GM12878 (cell line): Measurements from ENCODE around the gene AJUBA. TPM values are rescaled to one million over a fixed set of nuclear protein-coding genes. Genes with fewer than 3 reads are reported as not detected.

Experiments used
- ATAC-seq: fragments of 200-7000 bp; cut with Tn5 transposase; 3 replicates; pipeline ENCODE4 v1.9.1; 2020; ENCODE audit warnings: mild to moderate bottlenecking, moderate library complexity
- BruUV-seq: library from RNA; stranded (reverse); fragments of 400-500 nt; replicated peaks from 2 replicates; lab custom pipeline; 2021; lab: Mats Ljungman, UMichigan
- CTCF ChIA-PET: fragments of 300-600 bp; sonication (Branson Sonifier 250); formaldehyde crosslinking; extraction: SDS; loops from one replicate; lab custom pipeline; 2021; ENCODE audit warnings: inconsistent platforms; lab: Yijun Ruan, JAX
- POLR2A ChIA-PET: fragments of 350-600 bp; formaldehyde crosslinking; extraction: SDS; loops from one replicate; lab custom pipeline; 2021; ENCODE audit warnings: inconsistent platforms; lab: Charles Lee
- RAD21 ChIA-PET: fragments of 300-600 bp; sonication (Branson Sonifier 250); formaldehyde crosslinking; loops from one replicate; lab custom pipeline; 2023; ENCODE audit warnings: antibody characterized with exemption; ENCODE audit not compliant: unreplicated experiment; lab: Charles Lee
- SMC1A ChIA-PET: fragments of 300-600 bp; sonication (Branson Sonifier 250); formaldehyde crosslinking; loops from one replicate; lab custom pipeline; 2023; ENCODE audit not compliant: unreplicated experiment, uncharacterized antibody; lab: Charles Lee
- DNase-seq: peaks from one replicate; pipeline ENCODE4 v3.0.0-alpha.2; 2011; ENCODE audit warnings: low read depth, low spot score
- FAIRE-seq: peaks from 3 replicates; lab custom pipeline; 2011; peaks lifted over from hg19 to GRCh38; lab: Jason Lieb, UNC
- H2AFZ ChIP-seq: 2 replicates; pipeline ENCODE4 v1.6.0; 2011; ENCODE audit warnings: low read depth, low read length, control low read depth; ENCODE audit not compliant: control insufficient read depth
- H3K27ac ChIP-seq: 2 replicates; pipeline ENCODE4 v1.5.1; 2011; ENCODE audit warnings: control low read depth; ENCODE audit not compliant: control insufficient read depth, insufficient read depth
- H3K27me3 ChIP-seq, 2 experiments: replicated peaks in 1 of 2; 2 replicates each; pipeline versions ENCODE4 v1.6.0 to v1.6.1; 2011; ENCODE audit warnings: low read length in 1 of 2; ENCODE audit not compliant: control insufficient read depth in 2 of 2, insufficient read depth in 2 of 2
- H3K36me3 ChIP-seq, 2 experiments: 2 replicates each; pipeline ENCODE4 v1.5.1; 2011; ENCODE audit warnings: low read length in 1 of 2; ENCODE audit not compliant: control insufficient read depth in 2 of 2, insufficient read depth in 2 of 2
- H3K4me1 ChIP-seq: 2 replicates; pipeline ENCODE4 v1.6.1; 2011; ENCODE audit warnings: mild to moderate bottlenecking, low read length, moderate library complexity, mixed read lengths; ENCODE audit not compliant: control insufficient read depth, insufficient read depth
- H3K4me2 ChIP-seq: 2 replicates; pipeline ENCODE4 v1.6.0; 2011; ENCODE audit warnings: control low read depth; ENCODE audit not compliant: control insufficient read depth, insufficient read depth
- H3K4me3 ChIP-seq: fragments of 200-600 bp; sonication (generic); 2 replicates; pipeline ENCODE4 v1.5.1; 2016
- H3K79me2 ChIP-seq: 2 replicates; pipeline ENCODE4 v1.6.0; 2011; ENCODE audit warnings: low read length; ENCODE audit not compliant: control insufficient read depth, insufficient read depth
- H3K9ac ChIP-seq: 2 replicates; pipeline ENCODE4 v1.8.0; 2011; ENCODE audit warnings: low read length, control low read depth, mixed read lengths; ENCODE audit not compliant: control insufficient read depth, insufficient read depth
- H3K9me3 ChIP-seq: replicated peaks from 3 replicates; pipeline ENCODE4 v1.5.1; 2011; ENCODE audit warnings: mild to moderate bottlenecking, low read length; ENCODE audit not compliant: control insufficient read depth, insufficient read depth
- H4K20me1 ChIP-seq: 2 replicates; pipeline ENCODE4 v1.6.0; 2011; ENCODE audit not compliant: control insufficient read depth, insufficient read depth
- BMI1 ChIP-seq: fragments of 450-650 bp; IDR thresholded peaks from 2 replicates; pipeline ENCODE4 v1.6.1; 2016; ENCODE audit warnings: mild to moderate bottlenecking, moderate library complexity, borderline replicate concordance
- CHD1 ChIP-seq: IDR thresholded peaks from 2 replicates; pipeline ENCODE4 v1.6.1; 2012; ENCODE audit warnings: low read depth, low read length, improper control_type of control experiment
- EED ChIP-seq: sonication (generic); IDR thresholded peaks from 2 replicates; pipeline ENCODE4 v1.6.1; 2016; ENCODE audit warnings: antibody characterized with exemption, low read depth
- FOXM1 ChIP-seq: IDR thresholded peaks from 2 replicates; pipeline ENCODE4 v1.6.1; 2012; ENCODE audit warnings: low read depth, mild to moderate bottlenecking, inconsistent platforms, low read length, moderate library complexity
- IRF4 ChIP-seq: IDR thresholded peaks from 2 replicates; pipeline ENCODE4 v1.6.1; 2011; ENCODE audit warnings: low read depth, low read length
- JUND ChIP-seq: IDR thresholded peaks from 2 replicates; pipeline ENCODE4 v1.6.1; 2012; ENCODE audit warnings: low read depth, mild to moderate bottlenecking, low read length, improper control_type of control experiment, moderate library complexity
- MEF2A ChIP-seq: IDR thresholded peaks from 2 replicates; pipeline ENCODE4 v1.6.1; 2011; ENCODE audit warnings: low read depth, mild to moderate bottlenecking, low read length, moderate library complexity; ENCODE audit not compliant: insufficient read depth
- NBN ChIP-seq: fragments of 450-650 bp; IDR thresholded peaks from 2 replicates; pipeline ENCODE4 v1.6.1; 2016
- NFYB ChIP-seq: IDR thresholded peaks from 2 replicates; pipeline ENCODE4 v1.6.1; 2011; ENCODE audit warnings: low read depth, mild to moderate bottlenecking, low read length, improper control_type of control experiment, moderate library complexity; ENCODE audit not compliant: insufficient read depth
- POLR2AphosphoS2 ChIP-seq: IDR thresholded peaks from 2 replicates; pipeline ENCODE4 v1.6.1; 2011; ENCODE audit warnings: low read depth, mild to moderate bottlenecking, low read length, improper control_type of control experiment, moderate library complexity
- RB1 ChIP-seq: fragments of 450-650 bp; formaldehyde crosslinking; IDR thresholded peaks from 2 replicates; pipeline ENCODE4 v1.6.1; 2017; ENCODE audit warnings: mild to moderate bottlenecking, borderline replicate concordance
- RBBP5 ChIP-seq: fragments of 200-600 bp; sonication (generic); conservative IDR thresholded peaks from 2 replicates; pipeline ENCODE4 v1.6.1; 2016
- RUNX3 ChIP-seq: IDR thresholded peaks from 2 replicates; pipeline ENCODE4 v1.6.1; 2012; ENCODE audit warnings: low read length, inconsistent platforms
- SMC3 ChIP-seq: IDR thresholded peaks from 2 replicates; pipeline ENCODE4 v1.6.1; 2011; ENCODE audit warnings: low read length, improper control_type of control experiment, borderline replicate concordance
- SPI1 ChIP-seq: IDR thresholded peaks from 2 replicates; pipeline ENCODE4 v1.6.1; 2011; ENCODE audit warnings: low read depth, mild to moderate bottlenecking, low read length, moderate library complexity, borderline replicate concordance; ENCODE audit not compliant: insufficient read depth
- SRF ChIP-seq, 2 experiments: IDR thresholded peaks; 2 replicates each; pipeline ENCODE4 v1.6.1; 2011; ENCODE audit warnings: low read depth in 2 of 2, low read length in 2 of 2, mild to moderate bottlenecking in 1 of 2, moderate library complexity in 1 of 2
- whole genome bisulfite sequencing: methylation state at CpG from one replicate; pipeline ENCODE4 v1.1.6; 2016; ENCODE audit warnings: low lambda C conversion rate; ENCODE audit not compliant: insufficient replicate concordance, insufficient coverage; ENCODE audit errors: missing lambda C conversion rate; 5-methylcytosine and 5-hydroxymethylcytosine counted together
- in situ Hi-C: fragments of 300-500 bp; cut with MboI; formaldehyde crosslinking; loops from 9 replicates; pipeline ENCODE4 v1.14.3; 2018; ENCODE audit warnings: mixed read lengths
- intact Hi-C: fragments of 100-400 bp; cut with micrococcal nuclease; formaldehyde crosslinking; loops from one replicate; pipeline ENCODE4 v1.14.2; 2022; ENCODE audit not compliant: unreplicated experiment
- polyA plus RNA-seq, 11 experiments: library from polyadenylated mRNA; depleted of rRNA in 4 of 11; unstranded in 6 of 11; stranded (reverse) in 5 of 11; fragments of >200 nt; fragmentation: Nextera tagmentation in 4 of 11; fragmentation: Illumina TruSeq in 1 of 11; extraction: Ambion mirVana in 4 of 11; extraction: Trizol in 1 of 11; gene quantifications; 1 replicate in 1 of 11; 2 replicates in 10 of 11; pipeline versions ENCODE4 v1.2.1 to v1.2.3, GENCODE V29; 2011 to 2016; ENCODE audit warnings: inconsistent platforms in 2 of 11, missing spikeins in 2 of 11, low read depth in 1 of 11
- total RNA-seq, 4 experiments: library from RNA; depleted of rRNA in 3 of 4; stranded (reverse); fragments of >200 nt in 3 of 4; fragmentation: Illumina TruSeq in 1 of 4; extraction: Trizol in 1 of 4; gene quantifications; 2 replicates each; pipeline versions ENCODE4 v1.2.1 to v1.2.3, GENCODE V29; 2013 to 2021
- TF ChIP-seq, protein P1 (sequence below): fragments of 450-650 bp; IDR thresholded peaks from 2 replicates; pipeline ENCODE4 v1.6.1; 2018; ENCODE audit warnings: mild to moderate bottlenecking, low read depth, moderate library complexity; ENCODE audit not compliant: partially characterized antibody

The AJUBA gene
- total and polyA plus RNA-seq, 10 of the 15 experiments (the other 5 are each of a cell fraction or from before 2014, with no cell fraction given) = 0.03 to 18.1 (median 0.36) TPM; not detected in 1

DNA sequence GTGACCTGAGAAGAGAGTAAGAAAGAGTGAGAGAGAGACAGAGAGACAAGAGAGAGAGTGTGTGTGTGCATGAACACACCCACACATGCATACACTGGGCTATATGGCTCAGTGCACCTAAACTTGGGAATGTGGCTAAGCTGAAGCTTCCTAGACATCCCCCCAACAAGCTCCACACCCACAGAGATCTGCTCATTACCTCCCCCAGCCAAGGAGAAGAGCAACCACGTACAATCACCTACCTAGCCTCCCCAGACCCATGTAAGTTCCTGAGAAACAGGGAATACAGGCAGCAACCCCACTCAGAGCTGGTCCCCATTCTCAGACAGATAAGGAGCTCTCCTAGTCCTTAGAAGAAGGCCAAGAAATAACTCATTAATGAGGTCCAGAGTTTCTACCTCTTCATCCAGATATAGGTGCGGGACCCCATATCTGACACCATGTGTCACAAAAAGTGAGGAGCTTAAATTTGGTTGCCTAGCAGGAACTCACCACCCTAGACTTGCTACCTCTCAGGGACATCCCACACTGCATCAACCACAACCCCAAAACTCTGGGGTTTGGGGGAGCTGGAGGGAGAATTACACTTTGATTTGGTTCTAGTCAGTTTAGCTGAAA lies 9.9 kb downstream of the AJUBA start:
- POLR2A ChIA-PET = interaction anchor here (1.3 to 2.7 kb wide), 2 partner anchors 9 to 14 kb away, joined by 3 to 17 read pairs; no protein-coding TSS in a partner anchor
- intact Hi-C loops = loop anchor here (5.0 kb wide), 1 partner anchor 85 kb away; the partner anchor contains the start of gene CDH24
- H3K36me3 ChIP-seq = no peaks in the 10 kb centered on the region
- no peak for FAIRE-seq
- H3K27ac ChIP-seq = no peak overlapping the region
- 31% methylated on average over 2 of the region's 2 CpGs for WGBS
- no peak for ATAC-seq
- DNase-seq = no peak
- no peaks in the 10 kb centered on the region for H3K9me3 ChIP-seq
- no TSS peak for BruUV-seq
- RAD21 ChIA-PET = interaction anchor here (0.8 to 8.8 kb wide), 14 partner anchors 9 to 215 kb away, joined by 3 to 110 read pairs (median 5); partner anchors contain the start of genes AJUBA, CDH24, HAUS4 and PRMT5
- no peak overlapping the region for H3K4me2 ChIP-seq
- SMC1A ChIA-PET = interaction anchor here (0.6 to 3.2 kb wide), 19 partner anchors 9 to 541 kb away, joined by 3 to 62 read pairs (median 5); partner anchors contain the start of genes AJUBA, C14orf119, CDH24 and HAUS4
- H3K4me3 ChIP-seq = no peak overlapping the region
- H3K9ac ChIP-seq = no peak overlapping the region
- no peaks in the 10 kb centered on the region for H4K20me1 ChIP-seq
- no peak overlapping the region for H2AFZ ChIP-seq
- CTCF ChIA-PET = interaction anchor here (0.8 to 13.2 kb wide), 36 partner anchors 9 to 315 kb away, joined by 3 to 370 read pairs (median 6); partner anchors contain the start of genes ACIN1, AJUBA, C14orf119 and CDH24
- H3K4me1 ChIP-seq = no peaks in the 10 kb centered on the region
- no peaks in the 10 kb centered on the region for H3K27me3 ChIP-seq
- no peak for TF ChIP-seq NFYB
- TF ChIP-seq BMI1 = no peak
- TF ChIP-seq SPI1 = no peak
- no peak for TF ChIP-seq IRF4
- no peak for TF ChIP-seq FOXM1
- TF ChIP-seq, protein P1, sequence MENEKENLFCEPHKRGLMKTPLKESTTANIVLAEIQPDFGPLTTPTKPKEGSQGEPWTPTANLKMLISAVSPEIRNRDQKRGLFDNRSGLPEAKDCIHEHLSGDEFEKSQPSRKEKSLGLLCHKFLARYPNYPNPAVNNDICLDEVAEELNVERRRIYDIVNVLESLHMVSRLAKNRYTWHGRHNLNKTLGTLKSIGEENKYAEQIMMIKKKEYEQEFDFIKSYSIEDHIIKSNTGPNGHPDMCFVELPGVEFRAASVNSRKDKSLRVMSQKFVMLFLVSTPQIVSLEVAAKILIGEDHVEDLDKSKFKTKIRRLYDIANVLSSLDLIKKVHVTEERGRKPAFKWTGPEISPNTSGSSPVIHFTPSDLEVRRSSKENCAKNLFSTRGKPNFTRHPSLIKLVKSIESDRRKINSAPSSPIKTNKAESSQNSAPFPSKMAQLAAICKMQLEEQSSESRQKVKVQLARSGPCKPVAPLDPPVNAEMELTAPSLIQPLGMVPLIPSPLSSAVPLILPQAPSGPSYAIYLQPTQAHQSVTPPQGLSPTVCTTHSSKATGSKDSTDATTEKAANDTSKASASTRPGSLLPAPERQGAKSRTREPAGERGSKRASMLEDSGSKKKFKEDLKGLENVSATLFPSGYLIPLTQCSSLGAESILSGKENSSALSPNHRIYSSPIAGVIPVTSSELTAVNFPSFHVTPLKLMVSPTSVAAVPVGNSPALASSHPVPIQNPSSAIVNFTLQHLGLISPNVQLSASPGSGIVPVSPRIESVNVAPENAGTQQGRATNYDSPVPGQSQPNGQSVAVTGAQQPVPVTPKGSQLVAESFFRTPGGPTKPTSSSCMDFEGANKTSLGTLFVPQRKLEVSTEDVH = no peak
- no peak for TF ChIP-seq EED
- TF ChIP-seq RUNX3 = no peak
- TF ChIP-seq SMC3 = no peak
- TF ChIP-seq MEF2A = no peak
- TF ChIP-seq NBN = no peak
- no peak for TF ChIP-seq SRF (IDR thresholded peaks at IDR 0.05; ENCODE audit: low read depth in 2 of 2, low read length in 2 of 2)
- no peak for TF ChIP-seq POLR2AphosphoS2
- TF ChIP-seq CHD1 = no peak
- no peak for TF ChIP-seq JUND
- no peak for TF ChIP-seq RB1
- TF ChIP-seq RBBP5 = no peak
- in situ Hi-C loops = no loop called here
- H3K79me2 ChIP-seq = no peaks in the 10 kb centered on the region
